ENCODE results near the gene CABLES1.
"Not testable (repeated sequence)": the region's sequence is repeated elsewhere in the genome, so short reads cannot be mapped to it uniquely, and the experiment has no call there.

The CABLES1 gene

DNA sequence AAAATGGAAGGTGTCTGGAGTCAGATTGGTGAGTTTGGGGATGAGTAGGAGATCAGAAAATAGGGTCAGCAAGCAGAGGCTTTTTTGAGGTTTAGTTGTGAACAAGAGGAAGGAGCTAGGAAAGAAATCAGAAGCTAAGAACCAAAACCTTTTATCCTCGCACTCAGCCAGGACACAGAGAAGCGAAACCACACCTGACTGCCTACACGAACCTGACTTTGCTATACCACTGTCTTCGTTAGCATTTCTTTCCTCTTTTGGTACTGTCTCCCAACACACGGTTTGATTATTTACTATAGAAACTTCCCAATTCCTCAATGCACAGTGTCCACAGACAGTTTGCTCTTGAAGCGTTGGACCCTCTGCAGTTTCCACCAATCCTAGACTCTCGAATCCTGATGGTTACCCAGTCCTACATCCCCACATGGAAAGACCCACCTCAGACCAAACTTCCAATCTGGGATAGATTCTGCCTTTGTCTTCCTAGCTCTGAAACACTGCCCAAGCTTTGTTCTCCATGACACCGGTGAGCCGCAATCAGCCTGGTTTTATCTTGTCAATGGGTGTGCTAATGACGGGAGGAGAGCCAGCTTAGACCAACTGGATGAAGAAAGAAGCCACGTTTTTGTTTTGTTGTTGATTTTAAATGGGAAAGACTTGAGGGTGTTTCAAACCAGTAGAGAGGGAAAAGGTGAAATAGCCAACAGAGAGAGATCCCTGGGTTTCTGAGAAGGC is 137.4 kb downstream of the CABLES1 start:
- FAIRE-seq = no peak

DNA sequence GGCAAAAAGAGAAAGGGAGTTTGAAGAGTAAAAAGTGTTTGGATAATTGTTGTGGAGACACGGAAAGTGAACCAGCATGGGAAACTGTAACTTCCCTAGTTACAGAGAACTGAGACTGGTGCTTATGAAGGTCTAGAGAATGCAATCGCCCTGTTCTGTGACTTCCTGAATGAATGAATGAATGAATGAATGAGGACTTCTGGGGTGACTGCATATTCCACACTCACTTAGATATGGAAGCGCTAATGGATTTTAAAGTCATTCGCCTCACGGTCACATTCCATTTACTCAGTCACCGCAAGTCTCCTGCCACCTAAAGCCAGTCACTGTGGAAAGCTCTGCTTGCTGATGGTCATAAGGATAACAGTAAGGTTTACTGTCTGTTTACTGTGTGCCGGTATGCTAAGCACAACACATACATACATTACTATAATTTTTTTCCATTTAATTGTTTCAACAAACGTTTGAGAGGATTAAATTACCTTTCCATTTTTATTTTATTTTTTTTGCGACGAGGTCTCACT is 138.2 kb downstream of the CABLES1 start:
- FAIRE-seq = no peak

DNA sequence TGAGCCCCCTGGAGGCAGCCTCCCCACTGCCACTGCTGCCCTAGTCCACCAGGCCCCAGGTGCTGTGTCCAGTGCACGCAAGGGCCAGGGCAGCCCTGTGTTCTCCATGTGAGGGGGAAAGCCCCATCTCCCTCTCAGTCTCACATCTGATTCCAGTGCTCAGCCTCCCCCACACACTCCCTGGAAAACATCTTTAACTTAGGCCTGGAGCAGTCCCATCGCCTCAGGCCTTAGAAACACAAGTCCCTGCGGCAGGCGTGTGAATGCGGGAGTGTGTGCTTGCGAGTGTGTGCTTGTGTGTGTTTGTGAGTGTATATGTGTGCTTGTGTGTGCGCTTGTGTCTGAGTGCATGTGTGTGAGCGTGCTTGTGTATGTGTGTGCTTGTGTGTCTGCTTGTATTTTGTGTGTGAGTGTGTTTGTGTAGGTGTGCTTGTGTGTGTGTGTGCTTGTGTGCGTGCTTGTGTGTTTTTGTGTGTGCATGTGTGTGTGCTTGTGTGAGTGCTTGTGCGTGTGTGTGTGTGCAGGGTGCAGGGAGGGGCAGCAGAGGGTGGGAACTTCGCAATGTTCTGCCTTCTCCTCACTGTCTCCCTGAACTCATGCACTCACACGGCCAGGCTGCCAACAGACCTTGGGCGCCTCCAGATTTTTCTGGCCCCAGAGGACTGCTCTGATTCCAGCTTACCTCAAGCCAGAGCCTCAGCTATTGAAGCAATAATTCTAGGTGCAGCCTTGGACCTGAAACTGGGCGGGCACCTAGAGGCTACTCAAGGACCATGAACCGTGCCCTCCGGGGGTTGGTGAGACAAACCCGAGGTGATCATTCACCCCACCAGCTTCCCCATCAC is 139.6 kb downstream of the CABLES1 start:
- FAIRE-seq = no peak

DNA sequence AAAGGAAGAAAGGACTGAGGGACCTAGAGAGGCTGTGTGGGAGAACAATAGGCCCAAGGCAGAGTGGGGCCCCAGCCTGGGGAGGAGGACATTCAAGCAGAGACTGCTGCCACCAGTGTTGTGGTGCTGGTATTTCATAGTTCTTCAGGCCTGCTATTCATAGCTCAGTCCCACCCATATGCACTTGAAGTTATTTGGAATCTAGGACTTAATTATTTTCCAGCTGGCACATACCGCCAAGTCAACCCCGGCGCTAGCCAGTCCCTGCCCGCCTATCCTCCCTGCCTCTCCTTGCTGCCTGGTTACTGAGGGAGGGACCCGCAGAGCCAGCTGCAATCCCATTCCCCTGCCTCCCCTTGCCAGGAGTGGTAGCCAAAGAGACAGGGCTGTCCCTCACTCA is 141.2 kb downstream of the CABLES1 start:
- no peak for FAIRE-seq

DNA sequence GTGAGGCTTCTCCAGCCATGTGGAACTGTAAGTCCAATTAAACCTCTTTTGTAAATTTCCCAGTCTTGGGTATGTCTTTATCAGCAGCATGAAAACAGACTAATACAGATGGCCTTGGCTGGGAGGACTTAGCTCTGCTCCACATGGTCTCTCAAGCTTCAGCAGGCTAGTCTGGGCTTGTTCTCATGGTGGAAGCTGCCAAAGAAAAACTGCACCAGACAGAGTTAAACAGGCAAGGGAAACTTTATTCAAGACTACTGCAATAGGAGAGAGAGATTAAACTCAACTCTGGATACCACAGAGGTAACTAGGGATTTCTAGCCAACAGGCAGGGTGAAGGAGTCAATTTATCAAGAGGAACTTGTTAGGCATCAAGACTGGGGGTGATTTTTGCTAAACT is 142.1 kb downstream of the CABLES1 start:
- FAIRE-seq = no peak

DNA sequence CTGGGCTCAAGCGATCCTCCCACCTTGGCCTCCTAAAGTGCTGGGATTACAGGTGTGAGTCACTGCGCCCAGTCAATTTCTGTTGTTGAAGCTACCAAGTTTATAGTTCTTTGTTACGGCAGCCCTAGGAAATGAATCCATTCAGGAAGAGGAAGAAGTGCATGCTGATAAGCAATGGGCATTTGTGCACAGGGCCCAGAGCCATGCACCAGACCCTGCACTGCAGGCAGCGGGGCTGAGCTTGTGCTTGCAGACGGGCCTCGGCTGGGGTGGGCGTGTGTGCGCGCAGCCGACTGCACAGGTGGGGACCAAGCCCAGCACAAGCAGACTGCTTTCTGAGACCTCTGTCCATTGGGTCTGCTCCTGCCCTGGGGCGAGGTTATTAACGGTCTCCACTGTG is 144.6 kb downstream of the CABLES1 start:
- FAIRE-seq = no peak

DNA sequence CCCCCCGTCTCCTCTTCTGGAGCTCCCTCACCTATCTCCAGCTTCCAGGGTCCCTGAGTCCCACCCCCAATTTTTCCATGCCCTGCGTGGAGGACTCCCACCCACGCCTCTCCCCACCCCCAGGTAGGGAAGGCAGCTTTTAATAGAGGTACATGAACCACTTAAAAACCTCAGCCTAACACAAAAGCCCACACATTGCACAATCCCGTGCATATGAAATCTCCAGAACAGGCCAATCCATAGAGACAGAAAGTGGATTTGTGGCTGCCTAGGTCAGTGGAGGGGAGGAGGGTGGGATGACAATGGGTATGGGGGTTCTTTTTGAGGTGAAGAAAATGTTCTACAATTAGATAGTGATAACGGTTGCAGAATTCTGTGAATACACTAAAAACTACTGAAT is 145.6 kb downstream of the CABLES1 start:
- no peak for FAIRE-seq

DNA sequence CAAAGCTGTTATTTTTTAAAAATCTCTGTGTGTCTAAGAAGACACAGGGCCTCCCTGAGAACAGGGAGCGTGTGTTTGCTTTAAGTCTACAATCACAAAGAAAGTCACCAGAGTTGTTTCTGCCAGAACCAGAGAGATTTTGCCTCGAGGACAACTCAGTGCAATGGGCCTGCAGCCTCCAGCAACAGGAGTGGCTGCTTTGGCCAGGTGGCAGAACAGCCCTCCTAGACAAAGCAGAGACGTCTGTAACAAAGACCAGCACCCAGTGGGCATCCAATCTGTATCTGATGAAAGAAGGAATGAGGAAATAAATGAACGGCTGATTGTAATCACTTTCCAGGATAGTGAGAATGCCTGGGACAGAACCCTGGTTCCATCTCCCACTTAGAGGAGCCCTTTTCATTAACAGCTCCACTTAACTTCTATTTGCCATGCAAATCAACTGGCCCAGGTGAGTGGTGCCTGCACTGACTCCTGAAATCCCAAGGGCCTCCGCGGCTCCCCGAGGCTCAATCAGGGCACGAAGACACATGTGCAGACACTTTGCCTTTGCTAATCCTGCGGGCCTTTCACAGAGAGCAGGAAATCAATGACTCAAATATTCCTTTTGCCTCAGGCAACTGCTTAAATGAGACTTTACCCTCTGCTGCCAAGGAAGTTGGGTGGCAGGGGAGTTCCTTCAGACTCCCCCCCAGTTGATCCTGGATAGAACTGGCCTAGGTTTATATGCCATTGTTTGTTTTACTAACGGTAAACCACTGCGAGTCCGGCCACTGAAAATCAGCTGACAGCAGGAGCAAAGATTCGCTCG is 146.5 kb downstream of the CABLES1 start:
- FAIRE-seq = no peak

DNA sequence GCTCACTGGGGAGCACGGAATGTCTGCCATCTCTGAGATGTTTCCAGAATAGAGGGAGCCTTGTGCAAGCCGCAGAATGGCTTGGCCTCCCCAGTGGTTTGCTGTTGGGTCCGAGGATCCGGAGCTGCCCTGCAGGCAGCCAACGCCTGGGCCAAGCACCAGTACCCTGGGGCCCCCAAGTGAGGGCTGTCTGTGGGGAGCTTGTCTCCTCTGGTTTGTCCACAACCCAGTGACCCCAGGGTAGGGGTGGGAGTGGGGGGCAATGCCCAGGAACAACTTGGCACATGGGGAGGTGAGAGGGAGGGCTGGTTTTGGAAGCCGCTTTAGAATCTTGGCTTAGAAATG is 147.1 kb downstream of the CABLES1 start:
- no peak for FAIRE-seq

DNA sequence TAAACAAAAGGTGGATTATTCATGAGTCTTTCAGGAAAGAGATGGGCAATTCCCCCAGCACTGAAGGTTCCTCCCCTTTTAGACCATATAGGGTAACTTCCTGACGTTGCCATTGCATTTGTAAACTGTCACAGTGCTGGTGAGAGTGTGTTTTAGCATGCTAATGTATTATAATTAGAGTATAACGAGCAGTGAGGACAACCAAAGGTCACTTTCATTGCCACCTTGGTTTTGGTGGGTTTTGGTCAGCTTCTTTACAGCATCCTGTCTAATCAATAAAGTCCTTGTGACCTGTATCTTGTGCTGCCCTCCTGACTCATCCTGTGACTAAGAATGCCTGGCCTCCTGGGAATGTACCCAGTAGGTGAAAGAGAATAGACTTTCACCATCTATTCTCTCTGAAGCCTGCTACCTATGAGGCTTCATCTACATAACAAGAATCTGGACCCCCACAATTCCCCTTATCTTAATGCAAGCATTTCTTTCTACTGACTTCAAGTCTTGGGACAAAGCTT is 148.7 kb downstream of the CABLES1 start:
- no peak for FAIRE-seq

DNA sequence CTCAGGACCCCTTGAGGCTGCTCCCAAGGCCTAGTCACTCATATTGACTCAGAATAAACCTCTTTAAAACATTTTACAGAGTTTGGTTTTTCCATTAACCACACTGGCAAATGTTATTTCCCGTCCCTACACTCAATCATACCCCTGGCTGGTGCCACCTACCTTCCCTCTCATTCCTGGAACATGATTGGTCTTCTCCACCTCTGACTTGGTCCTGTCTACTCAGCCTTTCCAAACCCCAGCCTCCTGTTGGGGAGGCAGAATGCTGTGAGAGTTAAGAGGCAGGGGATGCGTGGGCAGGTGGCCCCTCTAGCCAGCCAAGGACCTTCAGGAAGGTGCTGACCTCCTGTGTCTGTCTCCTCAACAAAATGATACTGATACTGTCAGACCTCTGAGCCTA is 149.3 kb downstream of the CABLES1 start:
- FAIRE-seq = no peak

DNA sequence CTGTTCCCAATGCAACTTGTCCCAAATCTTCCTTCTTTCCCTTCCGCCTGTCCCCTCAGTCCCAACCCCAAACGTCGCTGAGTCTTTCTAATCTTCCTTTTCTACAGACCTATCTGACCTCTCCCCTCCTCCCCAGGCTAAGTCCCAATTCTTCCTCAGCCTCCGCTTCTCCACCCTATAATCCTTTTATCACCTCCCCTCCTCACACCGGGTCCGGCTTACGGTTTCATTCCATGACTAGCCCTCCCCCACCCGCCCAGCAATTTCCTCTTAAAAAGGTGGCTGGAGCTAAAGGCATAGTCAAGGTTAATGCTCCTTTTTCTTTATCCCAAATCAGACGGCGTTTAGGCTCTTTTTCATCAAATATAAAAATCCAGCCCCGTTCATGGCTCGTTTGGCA is 150.3 kb downstream of the CABLES1 start:
- not testable (repeated sequence) for FAIRE-seq

DNA sequence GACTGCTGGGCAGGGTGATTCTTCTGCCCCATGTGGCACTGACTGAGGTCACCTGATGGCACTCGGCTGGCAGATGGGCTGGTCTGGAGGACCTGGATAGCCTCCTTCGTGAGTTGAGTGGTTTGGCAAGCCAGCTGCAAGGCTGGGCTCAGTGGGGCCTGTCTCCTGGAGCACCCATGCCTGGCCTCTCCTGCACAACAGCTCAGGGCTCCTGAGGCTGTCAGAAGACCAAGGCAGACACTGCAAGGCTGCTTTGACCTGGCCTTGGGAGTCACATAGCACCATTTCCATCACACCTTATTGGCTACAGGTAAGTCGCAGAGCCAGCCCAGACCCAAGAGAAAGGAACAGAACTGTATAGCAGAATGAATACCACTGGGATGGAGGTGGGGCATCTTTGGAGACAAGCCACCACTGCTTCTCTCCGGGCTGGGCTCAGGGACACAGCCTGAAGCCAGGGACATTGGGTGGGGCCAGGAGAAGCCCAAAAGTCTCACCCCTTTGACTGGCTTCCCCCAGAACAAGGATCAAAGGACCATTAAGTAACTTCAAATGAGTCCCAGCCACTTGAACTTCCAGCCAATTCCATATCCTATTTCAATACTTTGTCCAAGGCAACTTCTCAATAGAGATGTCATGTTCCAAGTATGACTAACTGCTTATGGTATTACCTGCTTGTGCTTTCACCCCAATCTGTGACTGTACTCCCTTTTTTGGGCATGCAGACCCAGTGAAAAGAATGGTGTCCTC is 156.3 kb downstream of the CABLES1 start:
- no peak for FAIRE-seq

DNA sequence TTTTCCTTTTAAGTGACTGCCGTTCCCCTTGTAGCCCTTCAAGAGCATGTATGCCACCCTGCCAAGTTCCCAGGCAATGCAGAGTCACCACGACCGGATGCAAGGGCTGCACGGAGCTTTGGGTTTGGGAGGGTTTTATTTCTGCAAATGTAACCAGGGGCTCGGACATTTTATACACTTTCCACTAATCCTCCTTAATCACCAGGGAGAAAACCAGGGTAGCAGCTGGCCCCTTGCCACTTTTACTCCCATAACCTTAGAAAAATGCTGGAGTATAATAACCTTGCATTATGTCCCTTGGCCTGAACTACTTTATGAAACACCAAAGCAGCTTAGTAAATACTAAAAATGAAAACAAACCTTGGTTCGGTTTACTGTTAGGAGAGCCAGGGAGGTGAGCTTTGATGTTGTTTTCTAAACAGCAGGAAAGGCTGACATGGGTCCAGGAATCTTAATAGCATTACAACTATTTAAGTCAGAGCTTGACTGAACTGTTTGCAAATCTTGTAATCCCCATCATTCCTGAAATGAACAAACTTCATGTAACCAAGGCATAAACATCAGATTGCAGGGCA is 165.0 kb downstream of the CABLES1 start:
- FAIRE-seq = no peak

DNA sequence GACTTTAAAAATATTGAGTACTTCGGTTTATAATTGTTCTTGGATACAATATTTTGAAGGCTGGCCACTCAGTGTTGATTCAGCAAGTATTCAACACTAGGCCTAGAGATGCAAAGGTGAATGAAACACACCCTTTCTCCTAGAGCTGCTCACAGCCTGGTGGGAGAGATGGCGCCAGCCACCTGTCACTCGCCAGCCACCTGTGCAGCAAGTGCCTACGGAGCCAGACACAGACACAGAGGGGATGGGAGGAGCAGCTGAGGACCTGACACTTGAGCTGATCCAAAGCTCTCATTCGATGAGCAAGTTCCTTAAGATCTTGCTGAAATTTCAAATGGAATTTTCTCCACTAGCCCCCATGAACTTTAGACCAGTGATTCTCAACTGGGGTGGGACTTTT is 166.7 kb downstream of the CABLES1 start:
- no peak for FAIRE-seq

DNA sequence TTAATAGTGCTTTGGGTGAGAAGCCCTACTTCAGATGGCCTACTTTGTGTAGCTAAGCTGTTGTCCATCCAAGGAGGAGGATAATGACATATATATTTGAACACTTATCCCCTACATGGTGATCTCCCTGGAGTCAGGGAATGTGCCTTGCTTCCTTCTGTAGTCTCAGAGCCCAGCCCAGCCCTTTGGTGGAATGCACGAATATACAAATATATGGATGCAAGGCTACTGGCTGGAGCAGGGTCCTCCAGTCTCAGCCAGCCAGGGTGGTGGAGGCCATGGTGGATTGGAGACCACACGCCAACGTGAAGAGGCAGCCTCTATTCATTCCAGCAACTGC is 167.2 kb downstream of the CABLES1 start:
- FAIRE-seq = no peak

DNA sequence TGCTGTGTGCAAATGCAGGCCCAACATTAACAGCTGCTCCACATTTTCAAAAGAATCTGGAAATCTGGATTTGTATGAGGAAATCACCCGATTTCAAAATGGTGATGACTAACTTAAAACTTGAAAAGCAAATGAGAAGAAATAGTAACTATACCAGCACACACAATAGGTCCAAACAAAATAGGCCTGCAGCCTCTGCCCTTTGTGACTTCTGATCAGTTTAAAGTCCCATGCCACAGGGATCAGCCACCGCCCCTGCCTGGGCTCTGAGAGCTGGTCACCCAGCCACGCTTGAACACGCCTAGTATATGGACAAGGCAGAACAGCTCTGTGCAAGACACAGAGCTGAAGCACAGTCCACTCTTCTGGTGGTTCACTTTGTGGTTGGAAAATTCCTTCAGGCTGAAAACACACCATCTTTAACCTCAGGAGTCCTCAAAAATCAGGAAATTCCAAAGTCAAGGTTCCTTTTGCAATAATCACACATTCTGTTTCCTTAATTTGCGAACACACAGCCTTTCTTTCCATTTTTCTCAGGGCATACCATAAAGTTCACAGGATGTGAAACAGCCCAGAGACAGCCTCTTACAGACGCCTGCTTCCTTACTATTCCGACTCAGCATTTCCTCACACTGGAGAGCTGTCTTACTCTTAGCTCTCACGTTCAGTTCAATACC is 167.7 kb downstream of the CABLES1 start:
- no peak for FAIRE-seq

DNA sequence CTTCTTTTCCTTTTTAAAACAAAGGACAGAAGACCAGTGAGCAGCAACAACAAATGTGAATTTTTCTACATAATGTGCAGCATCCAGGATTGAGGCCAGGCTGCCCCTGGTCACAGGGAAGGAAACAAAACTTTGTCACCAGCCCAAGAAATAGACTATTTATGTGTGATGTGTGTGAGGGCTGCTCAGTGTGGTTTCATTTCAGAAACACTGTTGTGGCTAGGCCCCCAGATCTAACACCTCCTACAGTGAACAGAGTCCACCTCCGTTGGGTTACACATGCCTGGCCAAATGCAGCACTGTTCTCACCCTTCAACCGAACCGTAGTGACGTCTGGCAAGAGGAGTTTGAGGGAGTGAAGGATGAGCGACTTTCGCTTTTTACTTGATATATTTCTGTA is 171.5 kb downstream of the CABLES1 start:
- no peak for FAIRE-seq

DNA sequence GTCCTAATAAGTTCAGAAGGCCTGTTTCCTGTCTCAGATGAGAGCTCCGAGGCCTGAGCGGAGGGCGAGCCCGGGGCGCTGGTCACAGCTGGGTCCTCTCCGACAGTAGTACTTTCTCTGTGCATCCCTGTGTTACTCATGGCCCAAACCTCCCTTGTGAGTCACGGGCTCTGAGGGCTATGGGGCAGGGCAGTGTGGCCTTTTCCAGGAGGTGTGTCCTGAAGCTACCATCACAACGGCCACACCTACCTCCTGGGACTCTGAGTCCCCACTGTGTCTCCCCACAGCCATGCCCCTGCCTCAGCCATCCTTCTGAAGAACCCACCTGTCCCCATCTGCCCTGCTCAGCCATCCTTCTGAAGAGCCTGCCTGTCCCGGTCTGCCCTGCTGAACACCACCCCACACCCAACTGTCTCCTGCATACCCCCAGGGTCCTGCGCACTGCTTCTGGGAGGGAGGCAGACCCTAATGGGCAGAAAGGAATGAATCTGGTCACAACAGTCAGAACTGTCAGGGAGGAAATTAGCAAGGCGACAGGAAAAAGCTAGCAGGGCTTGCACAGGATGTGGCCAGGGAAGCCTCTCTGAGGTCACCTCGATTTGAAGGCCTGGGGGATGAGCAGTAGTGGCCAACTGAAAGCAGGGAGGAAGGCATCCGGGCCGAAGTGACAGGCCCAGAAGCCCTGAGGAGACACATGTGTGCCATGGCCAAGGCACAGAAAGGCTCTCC is 172.4 kb downstream of the CABLES1 start:
- FAIRE-seq = no peak

Measured in A204.1 (cell line).